Duodenal mucosa (tissue), 2 donors: ENCODE results near the gene WTIP.
"Not testable (repeated sequence)": the region's sequence is repeated elsewhere in the genome, so short reads cannot be mapped to it uniquely, and the experiment has no call there.

Experiments
- H3K27ac ChIP-seq: one replicate; pipeline ENCODE4 v1.7.0; 2013; ENCODE audit warnings: low read depth, low read length
- H3K27me3 ChIP-seq, 2 donors: one replicate each; pipeline ENCODE4 v1.7.0; 2013; ENCODE audit warnings: low read length in 2 of 2, control low read depth in 1 of 2; ENCODE audit not compliant: insufficient read depth in 2 of 2, control insufficient read depth in 1 of 2
- H3K36me3 ChIP-seq, 2 donors: one replicate each; pipeline ENCODE4 v1.7.0; 2013; ENCODE audit warnings: low read length in 2 of 2, control low read depth in 1 of 2; ENCODE audit not compliant: insufficient read depth in 2 of 2, control insufficient read depth in 1 of 2
- H3K4me1 ChIP-seq, 2 donors: one replicate each; pipeline ENCODE4 v1.7.0; 2013; ENCODE audit warnings: low read length in 2 of 2, control low read depth in 1 of 2; ENCODE audit not compliant: insufficient read depth in 2 of 2, control insufficient read depth in 1 of 2
- H3K4me3 ChIP-seq, 2 donors: one replicate each; pipeline ENCODE4 v1.7.0; 2013; ENCODE audit warnings: low read length in 2 of 2, low read depth in 1 of 2
- H3K9ac ChIP-seq, 2 donors: one replicate each; pipeline ENCODE4 v1.7.0; 2013; ENCODE audit warnings: low read length in 2 of 2, low read depth in 1 of 2
- H3K9me3 ChIP-seq, 2 donors: one replicate each; pipeline ENCODE4 v1.7.0; 2013; ENCODE audit warnings: low read length in 2 of 2, control low read depth in 1 of 2; ENCODE audit not compliant: control insufficient read depth in 1 of 2

WTIP gene

GRCh38 chr19:34478496-34478895, 3.1 kb upstream of the WTIP start:
- not testable (repeated sequence) for H3K9ac ChIP-seq, H3K4me3 ChIP-seq, H3K9me3 ChIP-seq, H3K4me1 ChIP-seq, H3K36me3 ChIP-seq, H3K27ac ChIP-seq
- H3K27me3 ChIP-seq = peaks cover 3 to 13% of the 10 kb centered on the region in 2 donors

DNA sequence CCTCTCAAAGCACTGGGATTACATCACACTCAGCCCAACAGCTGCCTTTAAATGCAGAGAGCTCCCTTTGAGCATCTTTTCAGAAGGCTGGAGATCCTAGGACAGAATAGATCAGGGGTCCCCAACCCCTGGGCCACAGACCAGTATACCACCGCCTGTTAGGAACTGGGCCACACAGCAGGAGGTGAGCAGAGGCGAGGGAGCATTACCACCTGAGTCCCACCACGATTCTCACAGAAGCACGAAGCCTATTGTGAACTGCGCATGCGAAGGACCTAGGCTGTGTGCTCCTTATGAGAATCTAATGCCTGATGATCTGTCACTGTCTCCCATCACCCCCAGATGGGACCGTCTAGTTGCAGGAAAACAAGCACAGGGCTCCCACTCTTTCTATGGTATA, 2.2 kb upstream of the WTIP start:
- Histone ChIP-seq H3K4me3 (no peak overlapping the region), H3K9me3 (no peaks in the 10 kb centered on the region), H3K4me1 (peaks cover 0 to 4% of the 10 kb centered on the region in 2 donors), H3K27ac (no peak overlapping the region), H3K27me3 (peaks cover 5 to 14% of the 10 kb centered on the region in 2 donors), H3K36me3 (no peaks in the 10 kb centered on the region), H3K9ac (no peak overlapping the region)

DNA sequence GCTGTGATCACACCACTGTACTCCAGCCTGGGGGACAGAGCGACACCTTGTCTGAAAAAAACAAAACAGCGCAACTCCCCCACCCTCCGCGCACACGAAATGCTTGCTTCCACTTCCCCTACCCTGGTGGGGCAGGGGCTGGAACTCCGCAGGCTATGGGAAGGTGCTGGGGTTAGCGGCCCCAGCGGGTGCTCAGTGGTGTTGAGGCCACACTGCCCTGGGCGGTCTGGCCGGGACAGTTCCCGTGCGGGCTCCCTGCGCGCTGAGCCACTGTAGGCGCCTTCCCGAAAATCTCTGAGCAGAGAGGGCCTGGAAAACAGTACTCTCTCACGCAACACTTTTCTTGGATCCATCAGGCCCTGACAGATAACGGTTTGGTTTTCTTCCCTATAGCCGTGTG, 1.1 kb upstream of the WTIP start:
- Histone ChIP-seq H3K4me1 (peaks cover 0 to 4% of the 10 kb centered on the region in 2 donors), H3K27me3 (peaks cover 6 to 14% of the 10 kb centered on the region in 2 donors), H3K9ac (no peak overlapping the region), H3K36me3 (no peaks in the 10 kb centered on the region), H3K4me3 (no peak overlapping the region), H3K27ac (no peak overlapping the region), H3K9me3 (no peaks in the 10 kb centered on the region)

- Histone ChIP-seq H3K27me3 (peaks cover 6 to 14% of the 10 kb centered on the region in 2 donors), H3K4me3 (no peak overlapping the region), H3K27ac (no peak overlapping the region), H3K9ac (no peak overlapping the region), H3K4me1 (peaks cover 0 to 4% of the 10 kb centered on the region in 2 donors), H3K36me3 (no peaks in the 10 kb centered on the region), H3K9me3 (no peaks in the 10 kb centered on the region)
Measured at GRCh38 chr19:34481861-34482379, 362 bp downstream of the WTIP start.

DNA sequence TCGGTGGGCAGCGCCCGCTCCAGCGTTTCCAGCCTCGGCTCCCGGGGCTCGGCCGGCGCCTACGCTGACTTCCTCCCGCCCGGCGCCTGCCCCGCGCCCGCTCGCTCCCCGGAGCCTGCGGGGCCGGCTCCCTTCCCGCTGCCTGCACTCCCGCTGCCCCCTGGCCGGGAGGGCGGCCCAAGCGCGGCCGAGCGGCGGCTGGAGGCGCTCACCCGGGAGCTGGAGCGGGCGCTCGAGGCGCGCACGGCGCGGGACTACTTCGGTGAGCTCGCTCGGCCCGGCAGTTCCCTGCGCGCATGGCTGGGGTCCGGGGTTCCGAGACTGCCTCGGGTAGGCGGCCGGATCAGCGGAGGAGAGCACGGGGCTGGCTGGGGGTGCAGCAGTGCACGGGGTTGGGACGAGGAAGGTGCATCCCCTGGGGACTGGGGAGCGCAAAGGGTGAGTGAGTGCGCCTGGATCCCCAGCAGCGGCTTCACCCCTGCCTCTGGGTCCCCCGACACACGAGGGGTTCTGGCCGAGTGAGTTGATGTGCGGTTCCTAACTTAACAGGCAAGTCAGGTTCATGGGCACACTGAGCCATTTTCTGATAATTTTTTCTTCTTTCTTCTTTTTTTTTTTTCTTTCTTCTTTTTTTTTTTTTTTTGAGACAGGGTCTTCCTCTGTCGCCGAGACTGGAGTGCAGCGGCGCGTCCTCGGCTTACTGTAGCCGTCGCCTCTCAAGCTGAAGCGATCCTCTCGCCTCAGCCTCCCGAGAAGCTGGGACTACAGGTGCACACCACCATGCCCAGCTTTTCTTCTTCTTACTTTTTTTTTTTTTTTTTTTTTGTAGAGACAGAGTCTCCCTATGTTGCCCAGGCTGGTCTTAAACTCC, 1.1 kb downstream of the WTIP start:
- H3K9ac ChIP-seq = no peak overlapping the region

DNA sequence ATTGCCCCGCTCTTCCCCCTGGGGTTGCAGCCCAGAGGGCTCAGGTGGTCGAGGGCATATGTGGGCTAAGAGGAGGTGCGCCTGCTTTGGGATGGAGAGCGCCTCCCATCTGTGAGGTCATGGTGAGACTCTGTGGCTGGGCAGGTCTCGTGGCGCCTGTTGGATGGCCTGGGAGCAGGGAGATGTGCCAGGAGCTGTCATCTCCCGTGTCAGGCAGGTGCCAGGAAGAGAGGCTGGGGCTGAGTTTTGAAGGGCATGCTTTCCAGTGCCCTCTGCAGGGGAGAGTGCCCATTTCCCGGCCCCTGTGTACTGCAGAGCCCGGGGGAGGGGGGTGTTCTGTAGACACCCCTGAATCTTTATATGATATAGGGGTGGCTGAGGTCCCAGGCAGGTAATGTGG, 2.8 kb downstream of the WTIP start:
- no peaks in the 10 kb centered on the region for H3K9me3 ChIP-seq
- no peaks in the 10 kb centered on the region for H3K36me3 ChIP-seq
- no peak overlapping the region for H3K4me3 ChIP-seq
- peaks cover 6 to 14% of the 10 kb centered on the region in 2 donors for H3K27me3 ChIP-seq
- H3K4me1 ChIP-seq = peaks cover 0 to 4% of the 10 kb centered on the region in 2 donors
- no peak overlapping the region for H3K27ac ChIP-seq
- no peak overlapping the region for H3K9ac ChIP-seq

More for the DNA sequence above, 1.1 kb downstream of the WTIP start:
- peak overlapping the region in 1 of 2 donors; percentile 51 for H3K4me3 ChIP-seq
- H3K4me1 ChIP-seq = peaks cover 0 to 4% of the 10 kb centered on the region in 2 donors
- H3K9me3 ChIP-seq = no peaks in the 10 kb centered on the region
- H3K27me3 ChIP-seq = peaks cover 6 to 14% of the 10 kb centered on the region in 2 donors
- no peak overlapping the region for H3K27ac ChIP-seq
- H3K36me3 ChIP-seq = no peaks in the 10 kb centered on the region

DNA sequence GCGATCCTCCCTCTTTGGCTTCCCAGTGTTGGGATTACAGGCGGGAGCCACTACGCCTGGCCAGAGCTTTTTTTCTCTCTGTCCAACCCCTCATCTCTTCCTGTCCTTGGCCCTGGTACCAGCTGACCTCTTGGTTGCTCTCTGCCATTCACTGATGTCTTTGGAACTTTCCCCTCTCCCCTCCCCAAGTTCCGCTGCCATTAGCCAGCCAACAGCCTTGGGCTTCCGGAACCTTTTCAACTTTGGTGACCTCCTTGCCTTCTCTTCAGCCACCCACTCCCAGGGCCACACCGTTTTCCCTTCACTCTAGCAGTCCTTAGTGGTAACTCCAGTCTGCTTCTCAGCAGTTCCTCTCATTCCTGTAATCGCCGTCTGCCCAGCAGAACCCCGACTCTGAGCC, 4.3 kb downstream of the WTIP start:
- Histone ChIP-seq H3K9ac (no peak overlapping the region), H3K27ac (no peak overlapping the region), H3K4me3 (no peak overlapping the region), H3K4me1 (peaks cover 0 to 4% of the 10 kb centered on the region in 2 donors), H3K36me3 (no peaks in the 10 kb centered on the region), H3K27me3 (peaks cover 6 to 10% of the 10 kb centered on the region in 2 donors), H3K9me3 (no peaks in the 10 kb centered on the region)

DNA sequence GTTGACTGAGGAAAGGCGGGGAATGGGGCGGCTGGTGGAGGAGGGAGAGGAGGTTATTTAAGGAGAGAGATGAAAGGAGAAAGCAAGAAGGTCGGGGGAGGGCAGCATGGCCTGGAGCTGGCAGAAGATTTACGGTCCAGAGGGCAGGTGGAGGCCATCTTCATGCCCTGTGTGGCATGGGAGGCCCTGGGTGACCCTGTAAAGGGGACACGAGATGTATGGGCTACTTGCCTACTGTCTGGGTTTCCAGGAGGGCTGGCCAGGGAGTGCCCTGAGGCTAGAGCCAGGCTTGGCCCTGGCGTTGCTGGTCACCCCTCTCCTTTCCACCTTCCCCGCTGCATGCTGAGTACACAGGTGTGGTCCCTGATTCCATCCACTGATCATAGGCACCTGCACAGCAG, 6.1 kb downstream of the WTIP start:
- Histone ChIP-seq H3K36me3 (peaks cover 0 to 2% of the 10 kb centered on the region in 2 donors), H3K9me3 (no peaks in the 10 kb centered on the region), H3K9ac (no peak overlapping the region), H3K4me1 (peaks cover 0 to 4% of the 10 kb centered on the region in 2 donors), H3K27ac (no peak overlapping the region), H3K4me3 (no peak overlapping the region), H3K27me3 (peaks cover 4 to 6% of the 10 kb centered on the region in 2 donors)

GRCh38 chr19:34489175-34489574, 7.6 kb downstream of the WTIP start:
- H3K4me1 ChIP-seq = no peaks in the 10 kb centered on the region
- H3K36me3 ChIP-seq = peaks cover 0 to 2% of the 10 kb centered on the region in 2 donors
- no peaks in the 10 kb centered on the region for H3K9me3 ChIP-seq
- no peak overlapping the region for H3K27ac ChIP-seq
- no peak overlapping the region for H3K4me3 ChIP-seq
- no peak overlapping the region for H3K9ac ChIP-seq
- peaks cover 0 to 3% of the 10 kb centered on the region in 2 donors for H3K27me3 ChIP-seq

DNA sequence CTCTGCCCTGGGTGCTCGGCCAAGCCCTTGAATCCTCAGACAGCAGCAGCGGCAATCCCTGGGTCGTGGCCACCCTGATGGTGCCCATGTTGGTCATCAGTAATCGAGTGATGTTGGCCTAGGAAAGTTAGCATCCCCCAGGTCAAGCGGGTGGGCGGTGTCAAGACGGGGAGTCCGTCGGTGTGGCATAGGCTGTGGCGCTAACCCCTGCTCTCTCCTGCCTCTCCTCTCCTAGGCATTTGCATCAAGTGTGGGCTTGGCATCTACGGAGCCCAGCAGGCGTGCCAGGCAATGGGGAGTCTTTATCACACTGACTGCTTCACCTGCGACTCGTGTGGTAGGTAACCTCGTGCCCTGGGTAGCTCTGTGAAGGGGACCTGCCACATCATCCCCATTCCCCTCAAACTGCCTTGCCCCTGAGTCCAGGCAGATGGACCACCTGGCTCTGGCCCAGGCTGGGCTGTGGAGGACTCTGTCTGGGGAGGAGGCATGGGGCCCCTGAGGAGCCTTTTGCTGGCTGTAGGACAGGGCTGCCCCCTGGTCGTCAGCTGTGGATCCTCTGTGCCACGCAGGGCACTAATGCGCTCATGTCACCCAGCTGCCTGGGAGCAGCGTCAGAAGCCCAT, 8.7 kb downstream of the WTIP start:
- Histone ChIP-seq H3K36me3 (peaks cover 0 to 2% of the 10 kb centered on the region in 2 donors), H3K4me1 (no peaks in the 10 kb centered on the region), H3K9ac (no peak overlapping the region), H3K27ac (no peak overlapping the region), H3K27me3 (no peaks in the 10 kb centered on the region), H3K4me3 (no peak overlapping the region), H3K9me3 (no peaks in the 10 kb centered on the region)
